Pancreas (tissue), 8 donors: Measurements from ENCODE around the gene ZNF501. TPM values are rescaled to one million over a fixed set of nuclear protein-coding genes. Genes with fewer than 3 reads are reported as not detected.

Experiments
- polyA plus RNA-seq, 2 donors: library from polyadenylated mRNA; stranded (reverse); fragments of 200-250 nt; gene quantifications; one replicate each; pipeline ENCODE4 v1.2.3, GENCODE V29; 2013
- total RNA-seq, 6 donors: library from RNA; stranded (reverse); fragmentation: NEBNext Ultra II Directional in 4 of 6; extraction: Animal tissue kit (Norgen Biotek cat#: 25700) in 4 of 6; gene quantifications; one replicate each; pipeline versions ENCODE4 v1.2.1 to v1.2.4, GENCODE V29; 2021 to 2023
- donor health status: healthy with polysubstance abuse.
- donor health status: DM: no; HTN: no; CAD: no; lungs with moderate emphysema.
- donor health status: DM: no; HTN: no; CAD: no.
- donor health status: Bipolar disorder and iron deficiency.
- donor health status: DM: yes; HTN: yes; CAD: no.
- donor health status: DM: no; HTN: no; CAD: no.
- donor health status: DM: no; HTN: no; CAD: no.
- donor health status: DM: yes; HTN: yes; CAD: no.

Gene ZNF501
- total and polyA plus RNA-seq, 8 donors = 0.84 to 4.0 (median 2.2) TPM

Other genes with a start within 250 kb of the ZNF501 start
- 1 to 10 TPM; 1.3 to 5.2 (median 2.1) TPM for gene ZKSCAN7, start 174.4 kb upstream of the ZNF501 start, total RNA-seq
- 1 to 10 TPM; 2.4 to 2.5 TPM for gene ZKSCAN7, start 174.4 kb upstream of the ZNF501 start, polyA plus RNA-seq
- gene ZNF660, start 144.7 kb upstream of the ZNF501 start, total RNA-seq = 1 to 10 TPM in 4 of 6 donors, under 1 TPM in 2; 0.66 to 1.9 (median 1.5) TPM
- 1 to 10 TPM in 1 of 2 donors, under 1 TPM in 1; 0.76 to 1.1 TPM for gene ZNF660, start 144.7 kb upstream of the ZNF501 start, polyA plus RNA-seq
- gene ZNF197, start 104.6 kb upstream of the ZNF501 start, total RNA-seq = 10 to 100 TPM in 1 of 6 donors, 1 to 10 TPM in 5; 5.4 to 12.1 (median 6.7) TPM
- 1 to 10 TPM; 5.3 to 7.2 TPM for gene ZNF197, start 104.6 kb upstream of the ZNF501 start, polyA plus RNA-seq
- gene ZNF35, start 80.9 kb upstream of the ZNF501 start, total RNA-seq = 1 to 10 TPM; 2.6 to 5.1 (median 3.0) TPM
- gene ZNF35, start 80.9 kb upstream of the ZNF501 start, polyA plus RNA-seq = 1 to 10 TPM; 1.8 to 3.1 TPM
- 1 to 10 TPM; 1.5 to 4.2 (median 2.5) TPM for gene ZNF502, start 17.0 kb upstream of the ZNF501 start, total RNA-seq
- 1 to 10 TPM; 3.3 to 5.2 TPM for gene ZNF502, start 17.0 kb upstream of the ZNF501 start, polyA plus RNA-seq
- 10 to 100 TPM in 5 of 6 donors, 1 to 10 TPM in 1; 9.9 to 19.3 (median 11.9) TPM for gene KIAA1143, start 32.0 kb downstream of the ZNF501 start, total RNA-seq
- gene KIAA1143, start 32.0 kb downstream of the ZNF501 start, polyA plus RNA-seq = 1 to 10 TPM; 4.3 to 6.8 TPM
- gene KIF15, start 32.2 kb downstream of the ZNF501 start, total RNA-seq = under 1 TPM; 0.09 to 0.62 (median 0.35) TPM
- gene KIF15, start 32.2 kb downstream of the ZNF501 start, polyA plus RNA-seq = under 1 TPM; 0.16 to 0.19 TPM
- 10 to 100 TPM in 1 of 6 donors, 1 to 10 TPM in 5; 4.3 to 11.2 (median 6.2) TPM for gene TMEM42, start 132.3 kb downstream of the ZNF501 start, total RNA-seq
- 10 to 100 TPM; 15.7 to 20.0 TPM for gene TMEM42, start 132.3 kb downstream of the ZNF501 start, polyA plus RNA-seq
- gene TGM4, start 145.0 kb downstream of the ZNF501 start, total RNA-seq = not detected
- not detected for gene TGM4, start 145.0 kb downstream of the ZNF501 start, polyA plus RNA-seq
- 10 to 100 TPM; 16.1 to 28.3 (median 20.8) TPM for gene ZDHHC3, start 246.5 kb downstream of the ZNF501 start, total RNA-seq
- gene ZDHHC3, start 246.5 kb downstream of the ZNF501 start, polyA plus RNA-seq = 10 to 100 TPM; 11.4 to 15.9 TPM
- gene EXOSC7, start 246.6 kb downstream of the ZNF501 start, total RNA-seq = 10 to 100 TPM in 5 of 6 donors, 1 to 10 TPM in 1; 9.2 to 18.0 (median 13.0) TPM
- gene EXOSC7, start 246.6 kb downstream of the ZNF501 start, polyA plus RNA-seq = 10 to 100 TPM; 18.8 to 21.8 TPM